GM21576 (cell line): ENCODE data around the gene MAEA.
"Not testable (repeated sequence)": the region's sequence is repeated elsewhere in the genome, so short reads cannot be mapped to it uniquely, and the experiment has no call there.

Source experiments
- ATAC-seq: cut with Tn5 transposase; IDR thresholded peaks from one replicate; pipeline ENCODE4 v1.9.1; 2021; ENCODE audit warnings: mild to moderate bottlenecking, moderate library complexity; ENCODE audit not compliant: unreplicated experiment

Gene MAEA

GRCh38 chr4:1318488-1319213 is 29.0 kb downstream of the MAEA start:
- no peak for ATAC-seq

GRCh38 chr4:1321486-1321885 is 31.8 kb downstream of the MAEA start:
- ATAC-seq: no peak

GRCh38 chr4:1321946-1322650 is 32.4 kb downstream of the MAEA start:
- ATAC-seq: no peak

GRCh38 chr4:1323280-1323634 is 33.6 kb downstream of the MAEA start:
- no peak for ATAC-seq

GRCh38 chr4:1323635-1324442 is 34.1 kb downstream of the MAEA start:
- ATAC-seq: no peak

DNA sequence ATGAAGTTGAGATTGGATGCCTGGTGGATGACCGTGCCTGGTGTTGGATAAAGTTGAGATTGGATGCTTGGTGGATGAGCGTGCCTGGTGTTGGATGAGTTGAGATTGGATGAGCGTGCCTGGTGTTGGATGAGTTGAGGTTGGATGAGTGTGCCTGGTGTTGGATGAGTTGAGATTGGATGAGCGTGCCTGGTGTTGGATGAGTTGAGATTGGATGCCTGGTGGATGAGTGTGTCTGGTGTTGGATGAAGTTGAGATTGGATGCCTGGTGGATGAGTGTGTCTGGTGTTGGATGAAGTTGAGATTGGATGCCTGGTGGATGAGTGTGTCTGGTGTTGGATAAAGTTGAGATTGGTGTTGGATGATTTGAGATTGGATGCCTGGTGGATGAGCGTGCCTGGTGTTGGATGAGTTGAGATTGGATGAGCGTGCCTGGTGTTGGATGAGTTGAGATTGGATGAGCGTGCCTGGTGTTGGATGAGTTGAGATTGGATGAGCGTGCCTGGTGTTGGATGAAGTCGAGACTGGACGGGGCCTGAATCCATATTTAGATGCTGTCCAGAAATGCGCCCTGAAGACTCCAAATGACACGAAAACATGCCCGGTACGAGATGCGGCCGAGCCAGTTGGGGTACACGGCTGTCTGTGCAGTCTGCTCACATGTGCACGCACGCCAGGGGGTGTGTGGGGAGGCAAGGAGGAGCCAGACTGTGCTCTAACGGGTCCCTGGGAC is 34.9 kb downstream of the MAEA start:
- ATAC-seq: not testable (repeated sequence)

- ATAC-seq: no peak
Measured at GRCh38 chr4:1325176-1325480, 35.4 kb downstream of the MAEA start.

GRCh38 chr4:1325681-1326635 is 36.3 kb downstream of the MAEA start:
- ATAC-seq: no peak

GRCh38 chr4:1326751-1327525 is 37.2 kb downstream of the MAEA start:
- ATAC-seq: no peak

GRCh38 chr4:1327526-1328266 is 38.0 kb downstream of the MAEA start:
- no peak for ATAC-seq

DNA sequence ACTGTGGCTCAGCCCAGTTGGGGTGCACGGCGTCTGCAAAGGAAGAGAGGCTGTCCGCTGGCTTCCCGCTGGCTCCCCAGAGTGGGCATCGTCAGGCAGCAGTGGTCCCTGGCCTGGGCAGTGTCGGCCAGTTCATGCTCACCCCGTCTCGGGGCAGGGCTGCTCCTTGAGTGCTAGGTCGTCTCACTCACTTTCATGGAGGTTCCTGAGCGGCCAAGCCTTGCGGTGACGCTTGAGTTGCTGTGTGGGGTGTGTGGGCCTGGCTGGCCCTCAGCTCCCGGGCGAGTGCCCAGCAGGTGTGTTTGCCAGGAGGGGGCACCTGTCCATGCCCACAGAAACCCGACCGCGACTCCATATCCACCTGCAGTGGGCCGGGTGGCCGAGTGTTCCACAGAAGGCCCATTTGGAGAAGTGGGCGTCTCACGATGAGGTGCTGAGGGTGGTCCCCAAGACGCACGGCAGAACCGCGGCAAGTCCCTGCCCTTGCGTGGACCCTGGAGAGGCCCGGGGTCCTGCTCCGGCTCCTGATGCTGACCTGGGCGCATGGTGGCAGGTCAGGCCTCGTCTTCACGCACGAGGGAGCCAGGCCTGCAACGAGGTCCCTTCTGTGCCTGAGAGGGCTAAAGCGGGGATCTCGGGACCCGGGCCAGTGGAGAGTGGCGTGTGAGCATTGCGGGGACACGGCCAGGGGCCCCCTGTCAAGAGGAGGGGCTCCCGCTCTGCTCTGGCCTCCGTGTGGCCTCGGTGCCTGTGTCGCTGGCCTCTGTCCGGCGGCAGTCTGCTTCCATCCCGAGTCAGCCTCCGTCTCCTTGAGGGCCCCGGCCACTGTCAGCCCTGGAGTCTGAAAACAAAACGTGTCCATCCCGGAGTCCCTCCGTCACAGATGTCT is 38.8 kb downstream of the MAEA start:
- no peak for ATAC-seq

DNA sequence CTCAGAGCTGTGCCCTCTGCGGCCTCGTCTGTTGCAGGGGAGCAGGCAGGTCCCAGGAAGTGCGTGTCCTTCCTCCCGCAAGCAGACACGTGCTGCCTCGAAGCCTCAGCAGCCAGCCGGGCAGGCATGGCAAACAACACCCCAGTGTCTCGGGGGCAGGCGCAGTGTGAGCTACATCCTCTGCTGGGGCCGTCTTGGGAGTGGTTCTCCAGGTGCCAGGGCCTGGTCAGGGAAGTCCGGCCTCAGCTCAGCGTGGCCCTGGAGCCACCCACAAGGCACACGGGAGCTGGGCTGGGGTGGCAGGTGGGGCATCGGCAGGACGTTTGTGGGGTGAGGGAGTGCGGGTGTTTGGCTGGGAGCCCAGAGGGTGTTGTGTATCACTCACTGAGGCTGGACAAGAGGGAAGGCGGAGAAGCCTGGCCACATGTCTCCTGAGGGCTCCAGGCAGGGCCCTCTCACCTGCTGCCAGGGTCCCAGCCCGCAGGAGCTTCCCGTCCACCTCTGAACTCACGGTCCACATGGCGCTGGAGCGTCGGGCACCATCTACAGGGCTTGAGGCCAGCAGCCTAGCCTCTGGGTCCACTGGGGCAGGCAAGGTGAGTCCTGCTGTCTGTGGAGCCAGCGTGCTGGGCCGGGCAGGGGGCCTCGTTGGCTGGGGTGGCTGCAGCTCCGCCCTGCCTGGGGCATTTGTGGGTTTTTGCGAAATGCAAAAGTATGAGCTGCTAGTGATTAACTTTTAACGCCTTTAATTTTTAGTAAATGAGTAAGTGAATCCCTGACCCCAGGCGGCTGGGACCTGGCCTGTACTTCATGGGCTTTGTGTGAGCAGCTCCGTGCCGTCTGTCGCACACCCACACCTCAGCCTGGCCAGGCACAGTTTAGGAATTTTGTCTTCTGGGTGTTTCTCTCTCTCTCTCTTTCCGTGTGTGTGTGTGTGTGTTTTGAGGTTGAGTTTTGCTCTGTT is 40.0 kb downstream of the MAEA start:
- no peak for ATAC-seq

DNA sequence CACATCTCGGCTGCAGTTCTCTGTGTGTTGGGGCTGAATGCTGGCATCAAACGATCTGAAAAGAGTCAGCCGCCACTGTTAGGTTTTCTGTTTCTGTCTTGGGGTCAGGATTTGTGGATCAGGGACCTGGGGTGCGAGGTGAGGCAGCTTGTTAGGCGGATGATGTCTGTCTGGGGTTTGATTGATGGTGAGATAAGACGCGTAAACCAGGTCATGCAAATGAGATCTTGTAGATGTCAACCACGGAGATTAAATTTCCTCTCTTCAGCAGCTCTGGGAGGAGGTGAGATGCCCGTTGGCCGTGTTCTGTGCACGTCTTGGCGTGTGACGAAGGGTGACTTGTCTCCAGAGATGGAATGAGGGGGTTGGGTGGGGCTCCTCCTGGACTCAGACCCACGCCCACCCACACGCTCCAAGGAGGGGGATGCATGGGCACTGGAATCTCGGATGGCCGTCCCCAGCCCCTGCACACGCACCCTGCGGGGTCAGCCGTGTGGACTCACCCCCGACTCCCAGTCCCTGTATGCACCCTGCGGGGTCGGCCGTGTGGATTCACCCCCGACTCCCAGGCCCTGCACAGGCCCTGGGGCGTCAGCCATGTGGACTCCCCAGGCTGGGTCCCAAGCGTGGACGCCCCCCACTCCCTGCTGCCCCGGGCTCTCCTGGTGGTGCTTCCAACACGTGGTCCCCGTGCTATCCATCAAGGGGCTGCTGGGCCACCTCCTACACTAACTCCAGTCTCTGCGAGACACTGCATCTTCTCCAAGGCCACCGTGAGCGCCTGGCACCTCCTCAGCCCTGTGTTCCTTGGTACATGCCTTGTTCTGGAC is 41.3 kb downstream of the MAEA start:
- no peak for ATAC-seq

DNA sequence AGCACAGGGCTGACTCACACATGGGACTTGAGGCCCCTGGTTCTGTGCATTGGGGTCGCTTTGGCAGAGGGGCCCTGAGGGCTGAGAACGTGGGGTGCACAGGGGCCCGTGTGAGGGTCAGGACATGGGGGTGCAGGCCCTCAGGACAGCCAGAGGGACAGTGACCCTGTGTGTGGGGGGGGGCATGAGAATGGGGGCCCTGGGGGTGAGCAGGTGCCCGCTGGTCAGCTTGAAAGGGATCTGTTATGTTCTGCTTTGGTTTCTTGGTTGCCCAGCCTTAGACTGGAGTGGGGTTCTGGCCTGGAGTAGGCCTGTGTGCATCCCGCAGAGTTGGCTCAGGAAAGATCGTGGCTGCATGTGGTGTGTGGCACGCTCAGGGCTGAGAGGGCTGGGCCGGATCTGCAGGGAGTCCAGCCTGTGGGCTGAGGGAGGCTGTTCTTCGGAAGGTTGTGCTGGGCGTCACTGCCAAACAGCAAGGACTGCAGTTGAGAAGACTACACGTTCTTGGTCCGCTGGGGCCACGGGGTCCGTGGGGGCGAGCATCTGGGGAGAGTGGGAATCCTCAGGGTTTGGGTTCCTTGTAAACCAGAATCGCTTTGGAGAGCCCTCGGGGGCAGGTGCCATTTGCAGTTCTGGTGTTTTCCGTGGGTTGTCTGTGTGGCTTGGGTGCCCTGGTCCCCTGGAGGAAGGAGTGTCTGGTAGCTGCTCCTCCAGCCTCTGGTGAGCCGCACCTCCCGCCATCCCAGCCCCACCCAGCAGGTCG is 42.1 kb downstream of the MAEA start:
- ATAC-seq: no peak

DNA sequence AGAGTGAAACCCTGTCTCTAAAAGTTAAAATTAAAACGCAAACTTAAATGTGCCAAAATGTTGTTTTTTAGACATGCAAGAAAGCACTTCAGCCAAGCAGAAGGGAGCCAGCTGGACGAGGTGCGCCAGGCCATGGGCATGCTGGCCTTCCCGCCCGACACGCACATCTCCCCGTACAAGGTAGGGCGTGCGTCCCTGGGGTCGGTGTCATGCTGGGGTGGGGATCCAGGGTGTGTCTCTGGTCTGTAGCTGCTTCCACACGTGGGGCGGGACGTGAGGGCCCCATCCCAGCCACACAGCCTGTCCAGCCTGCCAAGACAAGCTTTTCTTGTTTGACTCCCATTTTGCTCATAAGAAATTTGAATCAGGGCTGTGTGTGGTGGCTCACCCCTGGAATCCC is 43.0 kb downstream of the MAEA start:
- no peak for ATAC-seq
